ENCODE measurements around the gene HMOX1. TPM values are rescaled to one million over a fixed set of nuclear protein-coding genes. Genes with fewer than 3 reads are reported as not detected.

Gene HMOX1
- total RNA-seq, 1 experiment from 2014 or later: 26.4 TPM

GRCh38 chr22:35440129-35440528 is 59.2 kb downstream of the HMOX1 start (continued):
- TF ChIP-seq REST (IDR thresholded peaks at IDR 0.05; ENCODE audit: low read depth) (no peak), EGR1 (IDR thresholded peaks at IDR 0.05; ENCODE audit: low read depth) (no peak), FOSL1 (IDR thresholded peaks at IDR 0.05; ENCODE audit: low read depth) (no peak), SRF (IDR thresholded peaks at IDR 0.05; ENCODE audit: low read depth) (no peak)
- TF ChIP-seq, protein P1, sequence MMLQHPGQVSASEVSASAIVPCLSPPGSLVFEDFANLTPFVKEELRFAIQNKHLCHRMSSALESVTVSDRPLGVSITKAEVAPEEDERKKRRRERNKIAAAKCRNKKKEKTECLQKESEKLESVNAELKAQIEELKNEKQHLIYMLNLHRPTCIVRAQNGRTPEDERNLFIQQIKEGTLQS (IDR thresholded peaks at IDR 0.05): no peak

- Histone ChIP-seq H3K36me3 (ENCODE audit: control insufficient read depth in 1 of 2, insufficient read depth in 2 of 2, low read length in 2 of 2) (no peaks in the 10 kb centered on the region), H3K27me3 (ENCODE audit: insufficient read depth, low read length) (no peaks in the 10 kb centered on the region), H3K9me3 (ENCODE audit: control insufficient read depth in 1 of 2, insufficient read depth in 1 of 2, low read depth in 1 of 2, low read length in 2 of 2) (no peaks in the 10 kb centered on the region), H4K20me1 (ENCODE audit: insufficient read depth) (no peaks in the 10 kb centered on the region), H3K9ac (ENCODE audit: low read length) (no peak overlapping the region), H2AFZ (ENCODE audit: low read depth, low read length, poor library complexity, severe bottlenecking) (no peak overlapping the region), H3K4me2 (ENCODE audit: low read length) (no peak overlapping the region), H3K4me3 (replicated peaks in 1 of 2; ENCODE audit: low read depth in 1 of 2, low read length in 2 of 2) (no peak overlapping the region), H3K79me2 (ENCODE audit: insufficient read depth, low read length) (no peaks in the 10 kb centered on the region), H3K4me1 (ENCODE audit: control insufficient read depth in 1 of 2, insufficient read depth in 2 of 2, low read length in 2 of 2) (peaks cover 5 to 15% of the 10 kb centered on the region in 2 experiments; a peak in 3 of 4 replicates), H3K9me2 (ENCODE audit: insufficient read depth) (no peaks in the 10 kb centered on the region), H3K27ac (ENCODE audit: low read depth, low read length) (no peak overlapping the region)
- intact Hi-C loops (cut with micrococcal nuclease): no loop called here
- no peak for TF ChIP-seq CEBPB (IDR thresholded peaks at IDR 0.05; ENCODE audit: low read depth)
- TF ChIP-seq EGR1 (IDR thresholded peaks at IDR 0.05; ENCODE audit: low read depth): no peak
- TF ChIP-seq, protein P2, sequence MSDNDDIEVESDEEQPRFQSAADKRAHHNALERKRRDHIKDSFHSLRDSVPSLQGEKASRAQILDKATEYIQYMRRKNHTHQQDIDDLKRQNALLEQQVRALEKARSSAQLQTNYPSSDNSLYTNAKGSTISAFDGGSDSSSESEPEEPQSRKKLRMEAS (IDR thresholded peaks at IDR 0.05): no peak
- TF ChIP-seq POLR2A (IDR thresholded peaks at IDR 0.05; ENCODE audit: borderline replicate concordance, extremely low read depth, insufficient read depth, insufficient read length): no peak
- TF ChIP-seq JUND (IDR thresholded peaks at IDR 0.05): no peak
- no peak for TF ChIP-seq FOSL1 (IDR thresholded peaks at IDR 0.05; ENCODE audit: low read depth)
- no peak for TF ChIP-seq ELF1 (IDR thresholded peaks at IDR 0.05; ENCODE audit: borderline replicate concordance, low read depth)
- TF ChIP-seq SP1 (IDR thresholded peaks at IDR 0.05; ENCODE audit: low read depth): no peak
- no peak for TF ChIP-seq ZFX (IDR thresholded peaks at IDR 0.05)
- no peak for TF ChIP-seq SIN3A (IDR thresholded peaks at IDR 0.05; ENCODE audit: low read depth)
- no peak for TF ChIP-seq RAD21 (IDR thresholded peaks at IDR 0.05; ENCODE audit: low read depth)
- TF ChIP-seq, protein P1 (IDR thresholded peaks at IDR 0.05): no peak
- no peak for DNase-seq (ENCODE audit: low read depth, low spot score)
- no peak for ATAC-seq
- ChIA-PET POLR2A (no interaction called here), CTCF (no interaction called here), RAD21 (ENCODE audit: low non-redundant PET in 1 of 2, low total read pairs in 2 of 2, uncharacterized antibody in 2 of 2, unreplicated experiment in 2 of 2) (no interaction called here)
- no TSS peak for BruUV-seq (replicated peaks)
Measured at GRCh38 chr22:35441489-35442100, 60.7 kb downstream of the HMOX1 start.

All from HCT116 (cell line).